HG02623 (cell line): Measurements from ENCODE around the gene GOLGA6L2.

Source experiments
- ATAC-seq: cut with Tn5 transposase; IDR thresholded peaks from one replicate; pipeline ENCODE4 v1.9.1; 2021; ENCODE audit warnings: moderate library complexity; ENCODE audit not compliant: unreplicated experiment

Gene GOLGA6L2

DNA sequence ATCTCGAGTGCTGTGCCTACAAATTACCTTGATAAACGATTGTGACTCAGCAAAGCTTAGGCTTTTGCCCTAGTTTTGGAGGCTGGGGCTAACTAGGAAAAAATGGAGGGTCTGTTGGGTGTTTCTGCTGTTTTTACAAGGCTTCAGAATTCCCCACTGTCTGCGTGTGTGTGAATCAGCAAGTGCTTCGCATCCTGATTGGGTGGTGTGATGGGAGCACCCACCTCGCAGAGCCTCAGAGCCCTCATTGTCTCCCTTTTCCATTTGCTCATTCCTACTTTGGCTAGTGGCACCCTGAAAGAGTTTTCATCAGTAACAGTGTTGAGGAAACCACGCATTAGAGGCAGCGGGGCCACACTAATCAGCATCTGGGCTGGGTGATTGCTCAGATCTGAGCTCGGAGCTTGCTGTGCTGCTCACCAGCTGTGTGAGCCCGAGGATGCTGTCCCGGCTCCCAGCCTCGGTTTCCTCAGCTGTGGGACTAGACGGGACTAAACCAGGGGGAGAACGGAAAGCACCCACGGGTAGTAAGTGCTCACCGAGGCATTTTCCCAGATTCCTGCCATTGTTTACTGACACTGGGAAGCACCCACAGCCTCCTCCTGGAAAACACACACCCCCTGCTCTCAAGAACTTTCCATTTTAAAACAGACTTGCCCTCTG is 51.9 kb downstream of the GOLGA6L2 start:
- ATAC-seq, result no peak
